ENCODE data around the gene SMIM13.

The SMIM13 gene

GRCh38 chr6:11179419-11180202, 86.0 kb downstream of the SMIM13 start:
- H3K9me3 ChIP-seq = no peaks in the 10 kb centered on the region; the same call in 1 of the 2 replicates
- H3K27me3 ChIP-seq (ENCODE audit: low read depth) = no peaks in the 10 kb centered on the region
- no peak overlapping the region for H3K4me3 ChIP-seq
- peak; percentile 26 to 67 for DNase-seq (ENCODE audit: low spot score in 2 of 2)
- peaks cover 26% of the 10 kb centered on the region for H3K36me3 ChIP-seq (replicated peaks)
- H3K4me1 ChIP-seq = peaks cover 30% of the 10 kb centered on the region
- in situ Hi-C loops (cut with MboI; ENCODE audit: low sequenced_read_pairs) = no loop called here

GRCh38 chr6:11181478-11182136, 88.0 kb downstream of the SMIM13 start:
- no peaks in the 10 kb centered on the region for H3K27me3 ChIP-seq (ENCODE audit: low read depth)

GRCh38 chr6:11183761-11184362, 90.2 kb downstream of the SMIM13 start:
- H3K27me3 ChIP-seq (ENCODE audit: low read depth) = no peaks in the 10 kb centered on the region
- no peak overlapping the region for H3K4me3 ChIP-seq
- DNase-seq (ENCODE audit: low spot score in 2 of 2) = no peak
- no peaks in the 10 kb centered on the region; the same call in 1 of the 2 replicates for H3K9me3 ChIP-seq
- peaks cover 14% of the 10 kb centered on the region for H3K4me1 ChIP-seq
- peaks cover 68% of the 10 kb centered on the region for H3K36me3 ChIP-seq (replicated peaks)
- in situ Hi-C loops (cut with MboI; ENCODE audit: low sequenced_read_pairs) = no loop called here

More at GRCh38 chr6:11181478-11182136, 88.0 kb downstream of the SMIM13 start:
- peaks cover 30% of the 10 kb centered on the region for H3K4me1 ChIP-seq
- in situ Hi-C loops (cut with MboI; ENCODE audit: low sequenced_read_pairs) = no loop called here
- no peaks in the 10 kb centered on the region; the same call in 1 of the 2 replicates for H3K9me3 ChIP-seq
- no peak overlapping the region for H3K4me3 ChIP-seq
- H3K36me3 ChIP-seq (replicated peaks) = peaks cover 46% of the 10 kb centered on the region
- DNase-seq (ENCODE audit: low spot score in 2 of 2) = no peak

GRCh38 chr6:11185204-11185842, 91.7 kb downstream of the SMIM13 start:
- in situ Hi-C loops (cut with MboI; ENCODE audit: low sequenced_read_pairs) = no loop called here
- Histone ChIP-seq H3K27me3 (ENCODE audit: low read depth) (no peaks in the 10 kb centered on the region), H3K4me3 (no peak overlapping the region)

GRCh38 chr6:11187301-11187700, 93.7 kb downstream of the SMIM13 start:
- no peaks in the 10 kb centered on the region for H3K4me1 ChIP-seq
- H3K4me3 ChIP-seq = no peak overlapping the region
- H3K9me3 ChIP-seq = no peaks in the 10 kb centered on the region; the same call in 1 of the 2 replicates
- peaks cover 98% of the 10 kb centered on the region for H3K36me3 ChIP-seq (replicated peaks)
- H3K27me3 ChIP-seq (ENCODE audit: low read depth) = no peaks in the 10 kb centered on the region
- in situ Hi-C loops (cut with MboI; ENCODE audit: low sequenced_read_pairs) = no loop called here
- DNase-seq (ENCODE audit: low spot score in 2 of 2) = no peak

More at GRCh38 chr6:11185204-11185842, 91.7 kb downstream of the SMIM13 start:
- DNase-seq (ENCODE audit: low spot score in 2 of 2) = no peak
- Histone ChIP-seq H3K9me3 (no peaks in the 10 kb centered on the region; the same call in 1 of the 2 replicates), H3K36me3 (replicated peaks) (peaks cover 83% of the 10 kb centered on the region), H3K4me1 (no peaks in the 10 kb centered on the region; the same call in 1 of the 2 replicates)
